GM23338 (cell line): ENCODE results near the gene LIMA1. TPM values are rescaled to one million over a fixed set of nuclear protein-coding genes. Genes with fewer than 3 reads are reported as not detected.

Experiments used
- ATAC-seq: fragments of 200-7000 bp; cut with Tn5 transposase; 3 replicates; pipeline ENCODE4 v1.9.1; 2020
- DNase-seq: peaks from one replicate; pipeline ENCODE4 v3.0.0-alpha.2; 2015; ENCODE audit warnings: low spot score
- H2AFZ ChIP-seq: fragments of 200-600 bp; sonication (generic); 2 replicates; pipeline ENCODE4 v1.8.0; 2016; ENCODE audit warnings: antibody characterized with exemption, mild to moderate bottlenecking, moderate library complexity
- H3F3A ChIP-seq: fragments of 200-600 bp; sonication (generic); replicated peaks from 2 replicates; pipeline ENCODE4 v1.8.0; 2017; ENCODE audit warnings: antibody characterized with exemption, mixed run types, low read depth
- H3K27ac ChIP-seq: fragments of 200-600 bp; sonication (generic); 2 replicates; pipeline ENCODE4 v1.6.1; 2016; ENCODE audit warnings: low read depth
- H3K27me3 ChIP-seq: fragments of 200-600 bp; sonication (generic); 2 replicates; pipeline ENCODE4 v1.8.0; 2016; ENCODE audit warnings: mild to moderate bottlenecking, mixed run types, moderate library complexity; ENCODE audit not compliant: insufficient read depth
- H3K36me3 ChIP-seq: fragments of 200-600 bp; sonication (generic); 2 replicates; pipeline ENCODE4 v1.8.0; 2016; ENCODE audit warnings: mild to moderate bottlenecking; ENCODE audit not compliant: insufficient read depth
- H3K4me1 ChIP-seq: fragments of 200-600 bp; sonication (generic); 2 replicates; pipeline ENCODE4 v1.8.0; 2016; ENCODE audit warnings: mild to moderate bottlenecking, moderate library complexity; ENCODE audit not compliant: insufficient read depth
- H3K4me2 ChIP-seq: fragments of 200-600 bp; sonication (generic); 2 replicates; pipeline ENCODE4 v1.7.1; 2017; ENCODE audit warnings: mixed run types
- H3K4me3 ChIP-seq: fragments of 200-600 bp; sonication (generic); 2 replicates; pipeline ENCODE4 v1.6.1; 2016; ENCODE audit warnings: mixed run types
- H3K79me2 ChIP-seq: fragments of 200-600 bp; sonication (generic); replicated peaks from 2 replicates; pipeline ENCODE4 v1.8.0; 2017; ENCODE audit warnings: mild to moderate bottlenecking; ENCODE audit not compliant: insufficient read depth
- H3K9me2 ChIP-seq: fragments of 200-600 bp; sonication (generic); 2 replicates; pipeline ENCODE4 v1.8.0; 2017; ENCODE audit not compliant: insufficient read depth
- H4K20me1 ChIP-seq: fragments of 200-600 bp; sonication (generic); replicated peaks from 2 replicates; pipeline ENCODE4 v1.8.0; 2017; ENCODE audit warnings: mild to moderate bottlenecking; ENCODE audit not compliant: insufficient read depth
- H3K27ac Mint-ChIP-seq: 2 replicates; pipeline ENCODE4 v1.8.0; 2020; ENCODE audit warnings: inconsistent platforms, mild to moderate bottlenecking, moderate library complexity, mixed read lengths
- H3K27me3 Mint-ChIP-seq: 3 replicates; pipeline ENCODE4 v1.8.0; 2022; ENCODE audit warnings: low read depth, mild to moderate bottlenecking, moderate library complexity, mixed read lengths, inconsistent platforms; ENCODE audit not compliant: insufficient read depth, poor library complexity
- H3K36me3 Mint-ChIP-seq: 3 replicates; pipeline ENCODE4 v1.8.0; 2021; ENCODE audit warnings: low read depth, mild to moderate bottlenecking, inconsistent platforms, moderate library complexity, mixed read lengths
- H3K4me1 Mint-ChIP-seq: 3 replicates; pipeline ENCODE4 v1.8.0; 2020; ENCODE audit warnings: mild to moderate bottlenecking, inconsistent platforms, mixed read lengths
- H3K4me3 Mint-ChIP-seq: 3 replicates; pipeline ENCODE4 v1.8.0; 2021; ENCODE audit warnings: moderate library complexity, mild to moderate bottlenecking, inconsistent platforms, mixed read lengths
- H3K9me3 Mint-ChIP-seq: 3 replicates; pipeline ENCODE4 v1.8.0; 2020; ENCODE audit warnings: moderate library complexity, mild to moderate bottlenecking, inconsistent platforms, mixed read lengths
- CTCF ChIP-seq, 2 experiments: fragments of 200-600 bp in 1 of 2; sonication (generic) in 1 of 2; conservative IDR thresholded peaks; 2 replicates each; pipeline versions ENCODE4 v1.5.1 to v1.6.1; 2016 to 2017; ENCODE audit warnings: antibody characterized with exemption in 2 of 2, low read depth in 2 of 2, mild to moderate bottlenecking in 2 of 2, moderate library complexity in 1 of 2
- ETS1 ChIP-seq: IDR thresholded peaks from 2 replicates; pipeline ENCODE4 v1.6.1; 2016; ENCODE audit warnings: antibody characterized with exemption
- JUNB ChIP-seq: IDR thresholded peaks from one replicate; pipeline ENCODE4 v1.6.1; 2016; ENCODE audit warnings: antibody characterized with exemption; ENCODE audit not compliant: unreplicated experiment
- NANOG ChIP-seq: IDR thresholded peaks from 2 replicates; pipeline ENCODE4 v1.6.1; 2016; ENCODE audit warnings: antibody characterized with exemption, borderline replicate concordance
- POLR2AphosphoS5 ChIP-seq: IDR thresholded peaks from 2 replicates; pipeline ENCODE4 v1.6.1; 2016; ENCODE audit warnings: antibody characterized with exemption, low read depth
- REST ChIP-seq: IDR thresholded peaks from one replicate; pipeline ENCODE4 v1.6.1; 2018; ENCODE audit warnings: antibody characterized with exemption; ENCODE audit not compliant: unreplicated experiment
- STAT1 ChIP-seq: IDR thresholded peaks from one replicate; pipeline ENCODE4 v1.6.1; 2016; ENCODE audit warnings: antibody characterized with exemption; ENCODE audit not compliant: unreplicated experiment
- ZNF114 ChIP-seq: fragments of 250-450 bp; sonication (Bioruptor Pico); IDR thresholded peaks from 2 replicates; pipeline ENCODE4 v1.5.0; 2020; ENCODE audit warnings: mild to moderate bottlenecking, moderate library complexity
- ZNF462 ChIP-seq: fragments of 250-450 bp; sonication (Bioruptor Pico); IDR thresholded peaks from 2 replicates; pipeline ENCODE4 v1.5.0; 2020; ENCODE audit warnings: mild to moderate bottlenecking, moderate library complexity
- polyA plus RNA-seq: library from polyadenylated mRNA; unstranded; fragments of >200 nt; fragmentation: Nextera tagmentation; extraction: Ambion mirVana; gene quantifications from 2 replicates; pipeline ENCODE4 v1.2.1, GENCODE V29; 2016
- total RNA-seq: library from RNA; depleted of rRNA; stranded (reverse); fragments of >200 nt; shearing (Covaris generic); gene quantifications from 2 replicates; pipeline ENCODE4 v1.2.3, GENCODE V29; 2014

The LIMA1 gene
- total and polyA plus RNA-seq, 2 experiments from 2014 or later = 27.7 to 29.6 TPM

GRCh38 chr12:50157259-50157658 is 126.1 kb downstream of the LIMA1 start:
- Histone ChIP-seq H3K79me2 (peaks cover 91% of the 10 kb centered on the region), H3F3A (peaks cover 4% of the 10 kb centered on the region; the same call in 1 of the 2 replicates), H3K27ac (no peak overlapping the region), H4K20me1 (peaks cover 42% of the 10 kb centered on the region), H3K4me2 (no peak overlapping the region), H3K4me1 (no peaks in the 10 kb centered on the region), H3K4me3 (no peak overlapping the region), H2AFZ (no peak overlapping the region), H3K27me3 (no peaks in the 10 kb centered on the region), H3K36me3 (no peaks in the 10 kb centered on the region), H3K9me2 (no peaks in the 10 kb centered on the region)
- no peak overlapping the region for H3K4me3 Mint-ChIP-seq
- peaks cover 21% of the 10 kb centered on the region; the same call in 2 of the 3 replicates for H3K36me3 Mint-ChIP-seq
- DNase-seq (no peak), ATAC-seq (no peak)
- no peak overlapping the region for H3K27ac Mint-ChIP-seq
- no peaks in the 10 kb centered on the region for H3K9me3 Mint-ChIP-seq
- TF ChIP-seq ZNF114 (CRISPR knock-in tag) (no peak), JUNB (no peak), NANOG (no peak), CTCF (conservative IDR thresholded peaks at IDR 0.05; ENCODE audit: low read depth in 2 of 2) (no peak), ZNF462 (no peak), REST (no peak), POLR2AphosphoS5 (no peak), ETS1 (no peak), STAT1 (no peak)
- no peaks in the 10 kb centered on the region for H3K4me1 Mint-ChIP-seq
- no peaks in the 10 kb centered on the region for H3K27me3 Mint-ChIP-seq
